ENCODE results near the gene SPTBN4.

Gene SPTBN4

GRCh38 chr19:40581531-40581930, 114.7 kb downstream of the SPTBN4 start:
- TF ChIP-seq CTCF (IDR thresholded peaks at IDR 0.05; ENCODE audit: control extremely low read depth, extremely low read depth, low read depth, missing control alignments) = no peak
- no peak for DNase-seq (ENCODE audit: extremely low spot score)
- ChIA-PET POLR2A (no interaction called here), CTCF (interaction anchor here (0.9 to 1.4 kb wide), 3 partner anchors 18 to 58 kb away, joined by 3 read pairs; partner anchors contain the start of gene LTBP4)

GRCh38 chr19:40582467-40582866, 115.7 kb downstream of the SPTBN4 start:
- no peak for DNase-seq (ENCODE audit: extremely low spot score)
- no peak for TF ChIP-seq CTCF (IDR thresholded peaks at IDR 0.05; ENCODE audit: control extremely low read depth, extremely low read depth, low read depth, missing control alignments)
- POLR2A ChIA-PET = no interaction called here
- CTCF ChIA-PET = interaction anchor here (1.4 kb wide), 1 partner anchor 18 kb away, joined by 3 read pairs; the partner anchor contains the start of gene LTBP4

- no peak for TF ChIP-seq CTCF (IDR thresholded peaks at IDR 0.05; ENCODE audit: control extremely low read depth, extremely low read depth, low read depth, missing control alignments)
- CTCF ChIA-PET = interaction anchor here (0.9 to 1.9 kb wide), 2 partner anchors 11 to 16 kb away, joined by 5 to 6 read pairs; no protein-coding TSS in a partner anchor
- POLR2A ChIA-PET = no interaction called here
- no peak for DNase-seq (ENCODE audit: extremely low spot score)
These were observed 116.5 kb downstream of the SPTBN4 start for GRCh38 chr19:40583283-40583682.

GRCh38 chr19:40584007-40584406, 117.2 kb downstream of the SPTBN4 start:
- ChIA-PET POLR2A (no interaction called here), CTCF (interaction anchor here (0.9 to 1.9 kb wide), 3 partner anchors 10 to 15 kb away, joined by 4 to 6 read pairs (median 5); no protein-coding TSS in a partner anchor)
- DNase-seq (ENCODE audit: extremely low spot score) = no peak
- TF ChIP-seq CTCF (IDR thresholded peaks at IDR 0.05; ENCODE audit: control extremely low read depth, extremely low read depth, low read depth, missing control alignments) = peak; percentile 23

- TF ChIP-seq CTCF (IDR thresholded peaks at IDR 0.05; ENCODE audit: control extremely low read depth, extremely low read depth, low read depth, missing control alignments) = no peak
- no peak for DNase-seq (ENCODE audit: extremely low spot score)
- CTCF ChIA-PET = interaction anchor here (1.0 to 1.3 kb wide), 4 partner anchors 11 to 165 kb away, joined by 3 read pairs; no protein-coding TSS in a partner anchor
- POLR2A ChIA-PET = interaction anchor here (0.7 kb wide), 1 partner anchor 15 kb away, joined by 3 read pairs; no protein-coding TSS in a partner anchor
These were observed 118.6 kb downstream of the SPTBN4 start for GRCh38 chr19:40585241-40585981.

GRCh38 chr19:40585982-40586422, 119.2 kb downstream of the SPTBN4 start:
- POLR2A ChIA-PET = interaction anchor here (0.7 kb wide), 2 partner anchors 15 to 138 kb away, joined by 3 read pairs; no protein-coding TSS in a partner anchor
- CTCF ChIA-PET = interaction anchor here (1.0 to 3.3 kb wide), 5 partner anchors 12 to 165 kb away, joined by 3 to 16 read pairs (median 3); no protein-coding TSS in a partner anchor
- TF ChIP-seq CTCF (IDR thresholded peaks at IDR 0.05; ENCODE audit: control extremely low read depth, extremely low read depth, low read depth, missing control alignments) = no peak
- no peak for DNase-seq (ENCODE audit: extremely low spot score)
